DND-41 (cell line): ENCODE data around the gene RAPH1.

Experiments used
- ATAC-seq: fragments of 200-7000 bp; cut with Tn5 transposase; 3 replicates; pipeline ENCODE4 v1.9.1; 2021; ENCODE audit warnings: low read depth; ENCODE audit not compliant: insufficient read depth
- DNase-seq: peaks from one replicate; pipeline ENCODE4 v3.0.0-alpha.2; 2020
- H2AFZ ChIP-seq: 2 replicates; pipeline ENCODE4 v1.6.0; 2012; ENCODE audit warnings: low read depth, low read length
- H3K27ac ChIP-seq: 2 replicates; pipeline ENCODE4 v1.5.1; 2012; ENCODE audit warnings: low read length, inconsistent platforms
- H3K27me3 ChIP-seq: fragments of 200-600 bp; sonication (generic); 2 replicates; pipeline ENCODE4 v1.6.0; 2012; ENCODE audit warnings: low read length, mild to moderate bottlenecking, inconsistent platforms; ENCODE audit not compliant: insufficient read depth, poor library complexity
- H3K36me3 ChIP-seq: 2 replicates; pipeline ENCODE4 v1.5.1; 2012; ENCODE audit warnings: low read length, inconsistent platforms; ENCODE audit not compliant: insufficient read depth
- H3K4me1 ChIP-seq: 2 replicates; pipeline ENCODE4 v1.5.1; 2012; ENCODE audit warnings: mild to moderate bottlenecking, low read length; ENCODE audit not compliant: insufficient read depth
- H3K4me2 ChIP-seq: 2 replicates; pipeline ENCODE4 v1.6.0; 2012; ENCODE audit warnings: mild to moderate bottlenecking, moderate library complexity, low read length, inconsistent platforms; ENCODE audit not compliant: insufficient read depth
- H3K4me3 ChIP-seq, 2 experiments: fragments of 200-600 bp in 1 of 2; shearing (Covaris generic) in 1 of 2; 2 replicates each; pipeline ENCODE4 v1.5.1; 2012 to 2016; ENCODE audit warnings: inconsistent platforms in 2 of 2, low read length in 2 of 2, mild to moderate bottlenecking in 2 of 2, low read depth in 1 of 2, moderate library complexity in 1 of 2
- H3K79me2 ChIP-seq: 2 replicates; pipeline ENCODE4 v1.6.0; 2012; ENCODE audit warnings: low read length, inconsistent platforms; ENCODE audit not compliant: insufficient read depth
- H3K9ac ChIP-seq: 2 replicates; pipeline ENCODE4 v1.6.0; 2012; ENCODE audit warnings: low read depth, mild to moderate bottlenecking, inconsistent platforms, low read length, moderate library complexity
- H3K9me3 ChIP-seq: 2 replicates; pipeline ENCODE4 v1.5.1; 2012; ENCODE audit warnings: low read length, moderate library complexity, mild to moderate bottlenecking, inconsistent platforms; ENCODE audit not compliant: insufficient read depth, severe bottlenecking
- H4K20me1 ChIP-seq: 2 replicates; pipeline ENCODE4 v1.6.0; 2012; ENCODE audit warnings: low read length; ENCODE audit not compliant: insufficient read depth
- CTCF ChIP-seq: IDR thresholded peaks from 2 replicates; pipeline ENCODE4 v1.5.1; 2012; ENCODE audit warnings: borderline replicate concordance, low read length, moderate library complexity, mild to moderate bottlenecking; ENCODE audit not compliant: poor library complexity, severe bottlenecking; ENCODE audit errors: extremely low read depth
- EZH2 ChIP-seq: IDR thresholded peaks from 3 replicates; pipeline ENCODE4 v1.6.1; 2012; ENCODE audit warnings: borderline replicate concordance, low read depth, mild to moderate bottlenecking, moderate library complexity, low read length, inconsistent platforms; ENCODE audit not compliant: severe bottlenecking

The RAPH1 gene

DNA sequence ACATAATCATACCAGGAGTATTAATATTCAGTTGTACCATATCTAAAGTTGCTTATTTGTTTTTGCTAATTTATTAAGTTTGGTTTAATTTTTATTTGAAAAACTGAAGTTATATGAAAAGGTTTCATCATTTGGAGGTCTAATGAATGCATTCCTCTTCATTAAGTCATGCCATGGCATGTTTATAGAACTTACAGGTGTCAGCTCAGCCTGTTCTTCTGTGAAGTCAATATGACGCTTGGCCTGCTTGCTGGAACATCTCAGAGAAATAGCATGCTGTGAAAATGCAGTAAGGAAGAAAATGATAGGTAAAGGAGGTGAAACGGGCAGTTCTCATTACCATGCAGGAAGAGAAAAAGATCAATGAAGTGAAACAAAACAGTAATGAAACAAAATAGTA lies 58.2 kb downstream of the RAPH1 start:
- ATAC-seq: no peak
- Histone ChIP-seq H3K4me2 (no peak overlapping the region), H3K79me2 (no peaks in the 10 kb centered on the region)

GRCh38 chr2:203471323-203471722 lies 63.8 kb downstream of the RAPH1 start:
- H3K27me3 ChIP-seq: no peaks in the 10 kb centered on the region
- ATAC-seq (no peak), DNase-seq (no peak)
- H3K27ac ChIP-seq: no peak overlapping the region
- no peaks in the 10 kb centered on the region for H3K4me1 ChIP-seq
- TF ChIP-seq EZH2: no peak
- TF ChIP-seq CTCF: no peak
- no peaks in the 10 kb centered on the region for H3K79me2 ChIP-seq
- no peaks in the 10 kb centered on the region for H3K9me3 ChIP-seq
- H2AFZ ChIP-seq: no peak overlapping the region
- H3K9ac ChIP-seq: no peak overlapping the region
- no peak overlapping the region for H3K4me3 ChIP-seq
- no peak overlapping the region for H3K4me2 ChIP-seq
- no peaks in the 10 kb centered on the region for H4K20me1 ChIP-seq
- H3K36me3 ChIP-seq: no peaks in the 10 kb centered on the region

More for the DNA sequence above, 58.2 kb downstream of the RAPH1 start:
- DNase-seq: no peak
- Histone ChIP-seq H3K9ac (no peak overlapping the region), H3K4me3 (no peak overlapping the region), H2AFZ (no peak overlapping the region), H3K4me1 (no peaks in the 10 kb centered on the region), H3K27ac (no peak overlapping the region), H3K27me3 (no peaks in the 10 kb centered on the region), H3K36me3 (no peaks in the 10 kb centered on the region), H3K9me3 (no peaks in the 10 kb centered on the region), H4K20me1 (no peaks in the 10 kb centered on the region)
- TF ChIP-seq CTCF (no peak), EZH2 (no peak)

DNA sequence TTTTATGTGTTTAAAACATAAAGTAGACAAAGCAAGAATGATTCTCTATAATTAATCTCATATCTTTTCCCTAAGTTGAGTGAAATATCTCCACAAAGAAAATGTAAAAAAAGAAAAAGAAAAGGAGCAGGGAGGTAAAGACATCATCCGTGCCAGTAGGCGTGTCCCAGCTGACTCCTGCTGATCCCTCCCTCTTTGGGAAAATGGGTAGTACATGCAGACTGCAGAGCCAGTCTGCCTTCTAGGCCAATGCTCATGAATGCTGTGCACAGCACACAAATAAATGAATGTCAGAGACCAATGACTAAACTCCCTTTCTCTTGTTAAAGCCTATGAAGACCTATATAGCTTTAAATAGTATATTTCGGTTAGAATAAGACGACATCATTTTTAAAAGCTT lies 64.7 kb downstream of the RAPH1 start:
- H3K36me3 ChIP-seq: no peaks in the 10 kb centered on the region
- no peaks in the 10 kb centered on the region for H3K9me3 ChIP-seq
- H2AFZ ChIP-seq: no peak overlapping the region
- no peaks in the 10 kb centered on the region for H3K4me1 ChIP-seq
- no peaks in the 10 kb centered on the region for H3K27me3 ChIP-seq
- DNase-seq (no peak), ATAC-seq (no peak)
- no peak overlapping the region for H3K4me2 ChIP-seq
- H4K20me1 ChIP-seq: no peaks in the 10 kb centered on the region
- H3K9ac ChIP-seq: no peak overlapping the region
- no peak for TF ChIP-seq CTCF
- no peak for TF ChIP-seq EZH2
- no peak overlapping the region for H3K27ac ChIP-seq
- H3K79me2 ChIP-seq: no peaks in the 10 kb centered on the region
- no peak overlapping the region for H3K4me3 ChIP-seq

DNA sequence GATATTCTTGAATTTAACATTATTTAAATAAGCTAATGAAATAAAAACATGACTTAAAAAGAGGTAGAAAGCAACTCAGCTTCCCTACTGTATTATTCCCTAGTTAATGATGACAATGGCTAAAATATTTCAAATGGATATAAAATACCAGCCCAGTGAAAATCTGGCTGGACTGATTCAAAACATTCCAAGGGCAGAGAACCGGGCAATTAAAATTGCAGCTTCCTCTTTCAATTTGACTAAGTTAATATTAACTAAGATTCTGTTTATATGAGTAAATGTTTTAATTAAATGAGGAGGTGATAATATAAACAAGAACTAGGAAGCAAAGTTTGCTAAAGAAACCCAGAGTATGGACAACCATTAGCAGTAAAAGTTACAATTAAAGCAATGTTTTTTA lies 65.6 kb downstream of the RAPH1 start:
- Histone ChIP-seq H3K9me3 (no peaks in the 10 kb centered on the region), H3K4me3 (no peak overlapping the region), H3K36me3 (no peaks in the 10 kb centered on the region), H3K27ac (no peak overlapping the region), H3K4me2 (no peak overlapping the region), H3K27me3 (no peaks in the 10 kb centered on the region), H3K79me2 (no peaks in the 10 kb centered on the region), H3K4me1 (no peaks in the 10 kb centered on the region), H4K20me1 (no peaks in the 10 kb centered on the region), H2AFZ (no peak overlapping the region), H3K9ac (no peak overlapping the region)
- TF ChIP-seq EZH2 (no peak), CTCF (no peak)
- ATAC-seq (no peak), DNase-seq (no peak)
